SU-DHL-6 (cell line): ENCODE data around the gene FAM3B.

Experiments used
- H2AFZ ChIP-seq: fragments of 200-600 bp; sonication (generic); 2 replicates; pipeline ENCODE4 v1.6.1; 2014; ENCODE audit warnings: low read depth, mild to moderate bottlenecking, moderate library complexity, mixed read lengths, antibody characterized with exemption, low read length; ENCODE audit not compliant: severe bottlenecking
- H3F3A ChIP-seq: fragments of 200-600 bp; shearing (Covaris generic); 2 replicates; pipeline ENCODE4 v1.6.0; 2016; ENCODE audit warnings: antibody characterized with exemption, mild to moderate bottlenecking; ENCODE audit not compliant: insufficient read depth
- H3K27ac ChIP-seq: fragments of 200-600 bp; sonication (generic); 2 replicates; pipeline ENCODE4 v1.5.1; 2016; ENCODE audit warnings: low read depth, mild to moderate bottlenecking, low read length, moderate library complexity, mixed read lengths
- H3K27me3 ChIP-seq: fragments of 200-600 bp; sonication (generic), shearing (Covaris generic); 2 replicates; pipeline ENCODE4 v1.6.0; 2014; ENCODE audit warnings: mild to moderate bottlenecking, low read length
- H3K36me3 ChIP-seq: fragments of 200-600 bp; sonication (generic); 2 replicates; pipeline ENCODE4 v1.6.1; 2014; ENCODE audit warnings: mild to moderate bottlenecking, low read length, mixed read lengths
- H3K4me2 ChIP-seq: fragments of 300-600, 200-600 bp; shearing (Covaris generic), sonication (generic); 2 replicates; pipeline ENCODE4 v1.6.0; 2014; ENCODE audit warnings: low read length, low read depth, mild to moderate bottlenecking; ENCODE audit not compliant: poor library complexity, severe bottlenecking
- H3K4me3 ChIP-seq: fragments of 200-600 bp; sonication (generic); 2 replicates; pipeline ENCODE4 v1.5.1; 2014; ENCODE audit warnings: antibody characterized with exemption, low read length, mild to moderate bottlenecking, mixed read lengths; ENCODE audit not compliant: insufficient read depth, poor library complexity, severe bottlenecking
- H3K79me2 ChIP-seq: fragments of 200-600 bp; sonication (generic); 2 replicates; pipeline ENCODE4 v1.6.1; 2014; ENCODE audit warnings: mild to moderate bottlenecking, low read length, moderate library complexity; ENCODE audit not compliant: insufficient read depth
- H3K9ac ChIP-seq: fragments of 200-600 bp; sonication (generic); 2 replicates; pipeline ENCODE4 v1.7.0; 2014; ENCODE audit warnings: mild to moderate bottlenecking, low read length
- H3K9me2 ChIP-seq: fragments of 200-600 bp; sonication (generic); replicated peaks from 2 replicates; pipeline ENCODE4 v1.6.1; 2014; ENCODE audit warnings: low read length; ENCODE audit not compliant: insufficient read depth
- H3K9me3 ChIP-seq: fragments of 200-600 bp; sonication (generic); 2 replicates; pipeline ENCODE4 v1.6.1; 2014; ENCODE audit warnings: low read length, mixed read lengths; ENCODE audit not compliant: insufficient read depth
- H4K20me1 ChIP-seq: fragments of 200-600 bp; sonication (generic); 2 replicates; pipeline ENCODE4 v1.6.1; 2014; ENCODE audit warnings: low read depth, mild to moderate bottlenecking, antibody characterized with exemption, low read length, moderate library complexity, mixed read lengths
- CTCF ChIP-seq: fragments of 200-600 bp; sonication (generic); IDR thresholded peaks from one replicate; pipeline ENCODE4 v1.5.1; 2017; ENCODE audit warnings: antibody characterized with exemption, mild to moderate bottlenecking, low read length, moderate library complexity; ENCODE audit not compliant: insufficient read depth, poor library complexity, severe bottlenecking
- EZH2phosphoT487 ChIP-seq: fragments of 200-600 bp; sonication (generic), shearing (Covaris generic); conservative IDR thresholded peaks from 2 replicates; pipeline ENCODE4 v1.6.1; 2018; ENCODE audit warnings: mild to moderate bottlenecking, antibody characterized with exemption, low read length, moderate library complexity, mixed read lengths

The FAM3B gene

GRCh38 chr21:41348434-41348833 is 31.8 kb downstream of the FAM3B start:
- Histone ChIP-seq H3K36me3 (no peaks in the 10 kb centered on the region), H3K27me3 (no peaks in the 10 kb centered on the region), H4K20me1 (no peaks in the 10 kb centered on the region), H3K9me3 (no peaks in the 10 kb centered on the region), H3K4me2 (no peak overlapping the region), H3K9ac (no peak overlapping the region), H2AFZ (no peak overlapping the region), H3K4me3 (no peak overlapping the region), H3F3A (no peaks in the 10 kb centered on the region), H3K79me2 (no peaks in the 10 kb centered on the region), H3K27ac (no peak overlapping the region), H3K9me2 (no peaks in the 10 kb centered on the region)
- no peak for TF ChIP-seq EZH2phosphoT487
- no peak for TF ChIP-seq CTCF

- H4K20me1 ChIP-seq = no peaks in the 10 kb centered on the region
- no peaks in the 10 kb centered on the region for H3F3A ChIP-seq
- H3K27ac ChIP-seq = no peak overlapping the region
- no peaks in the 10 kb centered on the region for H3K27me3 ChIP-seq
- no peak overlapping the region for H3K9ac ChIP-seq
- no peaks in the 10 kb centered on the region for H3K79me2 ChIP-seq
- TF ChIP-seq CTCF (no peak), EZH2phosphoT487 (no peak)
- H3K4me3 ChIP-seq = no peak overlapping the region
- no peaks in the 10 kb centered on the region for H3K9me3 ChIP-seq
- H2AFZ ChIP-seq = no peak overlapping the region
- no peak overlapping the region for H3K4me2 ChIP-seq
- no peaks in the 10 kb centered on the region for H3K9me2 ChIP-seq
- no peaks in the 10 kb centered on the region for H3K36me3 ChIP-seq
These were observed 32.5 kb downstream of the FAM3B start for GRCh38 chr21:41349126-41349525.

- Histone ChIP-seq H3K9ac (no peak overlapping the region), H3K4me2 (no peak overlapping the region), H4K20me1 (no peaks in the 10 kb centered on the region), H3F3A (no peaks in the 10 kb centered on the region), H2AFZ (no peak overlapping the region), H3K27me3 (no peaks in the 10 kb centered on the region), H3K36me3 (no peaks in the 10 kb centered on the region), H3K27ac (no peak overlapping the region), H3K4me3 (no peak overlapping the region), H3K79me2 (no peaks in the 10 kb centered on the region), H3K9me2 (no peaks in the 10 kb centered on the region), H3K9me3 (no peaks in the 10 kb centered on the region)
- TF ChIP-seq CTCF = no peak
- no peak for TF ChIP-seq EZH2phosphoT487
These were observed 33.2 kb downstream of the FAM3B start for GRCh38 chr21:41349619-41350390.
